Ovary (tissue), 9 donors: ENCODE results near the gene MEF2C. TPM values are rescaled to one million over a fixed set of nuclear protein-coding genes. Genes with fewer than 3 reads are reported as not detected.

Source experiments
- DNase-seq, 5 donors: peaks; one replicate each; pipeline ENCODE4 v3.0.0-alpha.2; 2019 to 2020
- H3K27ac ChIP-seq, 2 donors: fragments of 200-600 bp; one replicate each; pipeline versions ENCODE4 v1.5.1 to v1.8.0; 2019 to 2022
- H3K27me3 ChIP-seq: fragments of 200-600 bp; one replicate; pipeline ENCODE4 v1.8.0; 2022
- H3K36me3 ChIP-seq: fragments of 200-600 bp; sonication (generic); one replicate; pipeline ENCODE4 v1.5.1; 2019
- H3K4me1 ChIP-seq: one replicate; pipeline ENCODE4 v1.8.1; 2013; ENCODE audit warnings: mild to moderate bottlenecking, moderate library complexity; ENCODE audit not compliant: insufficient read depth
- H3K4me3 ChIP-seq: fragments of 200-600 bp; sonication (generic); one replicate; pipeline ENCODE4 v1.5.1; 2017
- H3K9me3 ChIP-seq, 2 donors: fragments of 200-600 bp in 1 of 2; sonication (generic) in 1 of 2; one replicate each; pipeline versions ENCODE4 v1.5.1 to v1.8.1; 2013 to 2019; ENCODE audit warnings: mild to moderate bottlenecking in 1 of 2, moderate library complexity in 1 of 2
- CTCF ChIP-seq, 3 donors: fragments of 450-650 bp in 2 of 3; fragments of 200-600 bp in 1 of 3; IDR thresholded peaks; one replicate each; pipeline versions ENCODE4 v1.5.1 to v1.8.0; 2016 to 2022; ENCODE audit warnings: antibody characterized with exemption in 3 of 3, mild to moderate bottlenecking in 1 of 3
- EP300 ChIP-seq: sonication (generic); formaldehyde crosslinking; IDR thresholded peaks from one replicate; pipeline ENCODE4 v1.6.1; 2017; ENCODE audit warnings: antibody characterized with exemption
- POLR2A ChIP-seq: fragments of 450-650 bp; IDR thresholded peaks from one replicate; pipeline ENCODE4 v1.6.1; 2017; ENCODE audit warnings: antibody characterized with exemption, mild to moderate bottlenecking, moderate library complexity
- WGBS, 3 donors: extraction: QIAGEN DNeasy Blood & Tissue Kit in 1 of 3; methylation state at CpG; one replicate each; pipeline versions ENCODE4 v1.1.5 to v1.1.7; 2013 to 2017; 5-methylcytosine and 5-hydroxymethylcytosine counted together
- intact Hi-C, 4 donors: fragments of 100-400 bp; cut with DNase I; formaldehyde crosslinking; loops; one replicate each; pipeline versions ENCODE4 v1.11.0 to v1.15.1; 2022 to 2023
- polyA plus RNA-seq, 2 donors: library from polyadenylated mRNA; stranded (reverse); fragments of 200-250 nt in 1 of 2; fragments of 350-450 nt in 1 of 2; fragmentation: Illumina TruSeq in 1 of 2; extraction: RNeasy Lipid Tissue Mini Kit (QIAGEN cat#74804) in 1 of 2; gene quantifications; one replicate each; pipeline ENCODE4 v1.2.3, GENCODE V29; 2013 to 2014
- total RNA-seq, 7 donors: library from RNA; depleted of rRNA in 2 of 7; stranded (reverse); fragments of >200 nt in 2 of 7; fragmentation: NEBNext Ultra II Directional in 3 of 7; extraction: Animal tissue kit (Norgen Biotek cat#: 25700) in 3 of 7; gene quantifications; one replicate each; pipeline versions ENCODE4 v1.1.0 to v1.2.4, GENCODE V29; 2016 to 2023
- donor health status: DM: no; HTN: no; CAD: no; lungs with moderate emphysema.
- donor health status: DM: no; HTN: no; CAD: no.
- donor health status: Bipolar disorder and iron deficiency.
- donor health status: DM: yes; HTN: yes; CAD: no.
- donor health status: DM: no; HTN: no; CAD: no.
- donor health status: DM: yes; HTN: yes; CAD: no.

MEF2C gene
- total and polyA plus RNA-seq, 9 donors: 27.2 to 91.4 (median 73.8) TPM

- Histone ChIP-seq H3K27ac (peak overlapping the region in 1 of 2 donors; percentile 57), H3K36me3 (no peaks in the 10 kb centered on the region), H3K4me1 (peaks cover 13% of the 10 kb centered on the region), H3K9me3 (no peaks in the 10 kb centered on the region), H3K4me3 (no peak overlapping the region), H3K27me3 (no peaks in the 10 kb centered on the region)
- 32 to 69% (median 59%) methylated on average over 8 of the region's 8 CpGs for WGBS, 3 donors
- intact Hi-C loops: no loop called here
- TF ChIP-seq POLR2A (no peak), EP300 (no peak), CTCF (IDR thresholded peaks at IDR 0.05) (no peak)
- no peak for DNase-seq
Observed at GRCh38 chr5:88761269-88761850, 121.6 kb downstream of the MEF2C start.

- no peak for DNase-seq
- H3K36me3 ChIP-seq: no peaks in the 10 kb centered on the region
- intact Hi-C loops: no loop called here
- H3K4me1 ChIP-seq: peaks cover 13% of the 10 kb centered on the region
- H3K4me3 ChIP-seq: no peak overlapping the region
- H3K9me3 ChIP-seq: no peaks in the 10 kb centered on the region
- 18 to 45% (median 38%) methylated on average over 4 of the region's 4 CpGs for WGBS, 3 donors
- no peaks in the 10 kb centered on the region for H3K27me3 ChIP-seq
- TF ChIP-seq EP300: no peak
- no peak for TF ChIP-seq CTCF (IDR thresholded peaks at IDR 0.05)
- TF ChIP-seq POLR2A: no peak
- peak overlapping the region in 1 of 2 donors; percentile 57 for H3K27ac ChIP-seq
Observed at GRCh38 chr5:88760527-88760926, 122.5 kb downstream of the MEF2C start.

GRCh38 chr5:88758591-88758990 lies 124.4 kb downstream of the MEF2C start:
- DNase-seq: no peak
- Histone ChIP-seq H3K36me3 (no peaks in the 10 kb centered on the region), H3K9me3 (no peaks in the 10 kb centered on the region), H3K4me3 (no peak overlapping the region), H3K4me1 (peaks cover 13% of the 10 kb centered on the region), H3K27me3 (no peaks in the 10 kb centered on the region), H3K27ac (peak overlapping the region in 1 of 2 donors; percentile 63)
- intact Hi-C loops: no loop called here
- 24 to 69% (median 26%) methylated on average over 6 of the region's 6 CpGs for WGBS, 3 donors
- no peak for TF ChIP-seq CTCF (IDR thresholded peaks at IDR 0.05)
- TF ChIP-seq POLR2A: no peak
- no peak for TF ChIP-seq EP300

- Histone ChIP-seq H3K36me3 (no peaks in the 10 kb centered on the region), H3K27ac (peak overlapping the region in 1 of 2 donors; percentile 63), H3K9me3 (no peaks in the 10 kb centered on the region), H3K27me3 (no peaks in the 10 kb centered on the region), H3K4me1 (peaks cover 12% of the 10 kb centered on the region), H3K4me3 (no peak overlapping the region)
- WGBS, 3 donors: 27 to 65% (median 37%) methylated on average over 5 of the region's 5 CpGs
- DNase-seq: no peak
- TF ChIP-seq EP300 (no peak), POLR2A (no peak), CTCF (IDR thresholded peaks at IDR 0.05) (no peak)
- intact Hi-C loops: no loop called here
Observed at GRCh38 chr5:88758184-88758583, 124.8 kb downstream of the MEF2C start.
